HG02981 (cell line): Measurements from ENCODE around the gene UPP2.

Experiments
- ATAC-seq: cut with Tn5 transposase; IDR thresholded peaks from one replicate; pipeline ENCODE4 v1.9.1; 2021; ENCODE audit warnings: mild to moderate bottlenecking, moderate library complexity; ENCODE audit not compliant: unreplicated experiment

The UPP2 gene

DNA sequence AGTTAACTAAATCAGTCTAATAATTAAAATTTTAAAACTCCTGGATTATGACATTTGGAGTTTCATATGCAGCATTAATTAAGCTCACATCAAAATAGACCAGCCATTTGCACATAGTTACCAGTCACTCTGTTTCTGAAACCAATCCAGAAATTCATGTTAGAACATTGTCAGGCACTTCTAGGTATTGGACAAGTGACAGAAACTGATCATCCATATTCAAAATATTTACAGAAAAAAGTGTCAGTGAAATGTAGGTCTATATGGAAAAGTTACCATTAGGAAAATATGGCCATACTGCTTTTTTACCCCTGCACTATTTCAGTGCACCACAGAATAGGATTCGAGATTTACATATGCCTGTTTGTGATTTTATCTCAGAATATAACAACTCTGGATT, 33.4 kb downstream of the UPP2 start:
- ATAC-seq = no peak

DNA sequence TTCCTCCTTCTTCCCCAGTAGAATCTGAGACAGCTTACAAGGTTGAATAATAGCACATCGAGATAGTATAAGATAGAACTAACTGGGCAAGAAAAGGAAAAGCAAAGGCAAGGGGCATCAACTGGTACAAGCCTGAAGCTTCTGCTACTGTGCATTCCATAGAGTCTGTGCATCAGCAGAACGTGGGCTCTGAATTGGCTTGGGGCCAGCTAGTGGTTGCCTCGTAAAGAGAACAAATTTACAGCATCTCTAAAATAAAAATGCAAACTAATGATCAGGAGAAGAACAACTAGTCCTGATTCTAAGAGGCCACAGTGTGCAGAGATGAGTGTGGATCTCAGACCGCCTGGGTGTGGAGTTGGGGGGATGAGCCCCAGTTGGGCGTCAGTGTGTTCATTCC, 36.6 kb downstream of the UPP2 start:
- no peak for ATAC-seq

DNA sequence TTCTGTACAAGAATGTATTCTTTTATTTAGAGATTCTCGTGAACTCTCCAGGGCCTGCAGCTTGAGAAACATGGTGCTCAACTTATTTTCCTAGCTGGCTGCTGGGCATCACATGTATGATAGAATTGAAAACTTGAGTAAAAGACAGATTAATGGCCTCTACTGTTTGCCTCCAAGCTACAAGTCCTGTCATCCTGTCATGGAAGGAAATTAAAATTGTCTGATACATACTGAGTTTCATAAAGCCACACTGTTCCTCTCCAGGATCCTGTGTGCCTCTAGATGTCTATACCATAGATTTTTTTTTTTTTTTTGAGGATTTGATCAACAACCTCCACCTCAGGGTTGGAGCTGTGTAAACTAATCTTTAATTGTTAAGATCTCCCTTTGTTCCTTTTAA, 38.5 kb downstream of the UPP2 start:
- no peak for ATAC-seq

DNA sequence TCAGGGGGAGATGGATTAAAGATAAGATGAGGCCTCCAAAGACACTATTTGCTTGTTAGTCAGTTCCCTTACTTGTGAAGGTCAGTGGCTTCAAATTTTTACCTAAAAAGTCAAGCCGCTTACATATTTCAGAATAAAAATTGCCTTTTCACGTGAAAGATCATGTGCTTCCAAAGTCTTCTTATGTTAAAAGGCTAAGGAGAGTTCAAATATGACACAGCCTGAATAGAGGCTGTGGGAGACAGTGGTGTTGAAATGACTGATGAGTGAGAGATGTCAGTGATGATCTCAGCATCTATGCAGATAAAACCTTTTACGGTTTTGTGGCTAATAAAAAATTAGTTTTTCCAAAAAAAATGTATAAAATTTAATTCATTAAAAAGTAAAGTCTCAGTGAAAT, 40.5 kb downstream of the UPP2 start:
- no peak for ATAC-seq

DNA sequence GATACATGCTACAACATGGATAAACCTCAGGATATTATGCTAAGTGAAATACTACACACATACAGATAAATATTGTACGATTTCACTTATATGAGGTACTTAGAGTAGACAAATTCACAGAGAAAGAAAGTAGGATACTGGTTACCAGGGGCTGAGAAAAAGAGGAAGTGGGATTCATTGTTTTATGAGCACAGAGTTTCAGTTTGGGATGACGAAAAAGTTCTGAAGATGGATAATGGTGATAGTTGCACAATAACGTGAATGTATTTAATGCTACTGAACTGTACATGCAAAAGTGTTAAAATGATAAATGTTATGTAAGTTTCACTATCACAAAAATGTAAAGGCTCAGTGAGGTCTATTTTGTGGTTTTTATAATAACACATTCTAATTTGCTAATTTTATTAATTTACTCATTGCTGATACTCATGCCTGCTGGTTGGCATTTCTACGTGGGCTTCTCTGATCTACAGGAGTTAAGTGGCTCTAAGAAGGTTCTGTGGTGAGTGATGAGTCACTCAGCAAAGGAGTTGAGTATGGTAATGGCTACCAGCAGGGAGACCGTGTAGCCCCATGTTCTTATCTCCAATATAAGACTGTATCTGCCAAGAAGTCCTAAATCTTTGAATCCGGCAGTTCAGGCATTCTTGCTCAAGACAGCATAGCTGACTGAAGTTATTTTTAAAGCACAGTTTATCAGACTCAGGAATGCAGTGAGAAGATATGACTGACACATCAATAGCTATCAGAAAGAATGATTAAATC, 41.1 kb downstream of the UPP2 start:
- no peak for ATAC-seq

DNA sequence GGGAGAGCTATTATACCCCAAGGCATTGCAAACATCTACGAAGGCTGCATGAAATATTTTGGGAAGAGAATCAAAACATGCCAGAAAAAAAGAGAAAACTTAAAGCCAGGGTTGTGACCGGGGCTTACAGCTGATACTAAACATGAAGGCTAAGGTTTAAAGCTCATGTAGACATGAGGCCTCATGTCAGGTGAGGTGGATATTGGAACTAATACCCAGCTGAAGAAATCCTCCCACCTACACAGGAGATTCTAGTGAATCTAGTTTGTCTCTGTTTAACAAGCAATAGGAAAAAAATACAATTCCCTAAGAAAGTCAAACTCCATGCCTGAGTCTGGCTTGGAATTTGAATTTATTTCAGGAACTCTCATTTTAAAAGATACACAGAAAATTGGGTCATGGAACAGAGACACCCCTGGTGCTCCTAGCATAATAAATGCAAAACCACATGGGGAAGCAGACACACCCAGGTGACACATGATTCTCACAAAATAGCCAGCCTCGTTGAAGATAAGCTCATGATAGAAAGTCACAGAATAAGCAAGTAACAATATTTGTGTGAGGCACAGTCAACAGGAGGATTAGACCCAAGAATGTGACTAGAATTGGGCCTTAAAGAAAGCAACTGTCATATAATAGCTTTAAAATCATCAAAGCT, 42.2 kb downstream of the UPP2 start:
- ATAC-seq = no peak

DNA sequence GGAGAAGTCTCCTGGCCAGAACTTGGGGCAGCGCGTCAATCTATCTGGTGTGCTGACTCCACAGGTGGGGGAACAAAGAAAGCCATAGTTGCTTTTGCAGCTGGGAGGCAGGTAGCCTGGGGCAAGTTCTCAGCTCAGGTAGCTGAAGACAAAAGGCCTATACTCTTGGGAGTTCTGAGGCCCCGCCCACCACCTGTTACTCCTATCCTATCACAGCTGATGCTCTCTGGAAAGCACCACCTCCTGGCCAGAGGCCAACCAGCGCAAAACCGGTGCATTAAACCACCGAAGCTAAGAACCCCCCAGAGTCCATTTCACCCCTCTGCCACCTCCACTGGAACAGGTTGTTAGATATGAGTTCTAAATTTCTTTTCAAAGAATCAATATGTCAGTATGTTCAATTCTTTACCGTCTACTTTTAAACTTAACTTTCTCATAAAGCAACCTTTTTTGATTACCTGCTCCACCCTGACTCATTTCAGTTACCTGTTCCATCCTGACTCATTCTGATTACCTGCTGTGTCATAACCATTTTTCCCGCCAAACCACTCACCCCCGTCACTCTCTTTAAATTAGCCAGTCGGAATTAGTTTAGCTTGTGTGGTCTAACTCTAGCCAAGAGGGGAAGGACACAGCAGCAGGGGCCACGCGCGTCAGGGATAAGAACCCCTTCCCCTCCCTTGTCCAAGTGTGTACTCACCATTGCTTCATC, 43.4 kb downstream of the UPP2 start:
- no peak for ATAC-seq

DNA sequence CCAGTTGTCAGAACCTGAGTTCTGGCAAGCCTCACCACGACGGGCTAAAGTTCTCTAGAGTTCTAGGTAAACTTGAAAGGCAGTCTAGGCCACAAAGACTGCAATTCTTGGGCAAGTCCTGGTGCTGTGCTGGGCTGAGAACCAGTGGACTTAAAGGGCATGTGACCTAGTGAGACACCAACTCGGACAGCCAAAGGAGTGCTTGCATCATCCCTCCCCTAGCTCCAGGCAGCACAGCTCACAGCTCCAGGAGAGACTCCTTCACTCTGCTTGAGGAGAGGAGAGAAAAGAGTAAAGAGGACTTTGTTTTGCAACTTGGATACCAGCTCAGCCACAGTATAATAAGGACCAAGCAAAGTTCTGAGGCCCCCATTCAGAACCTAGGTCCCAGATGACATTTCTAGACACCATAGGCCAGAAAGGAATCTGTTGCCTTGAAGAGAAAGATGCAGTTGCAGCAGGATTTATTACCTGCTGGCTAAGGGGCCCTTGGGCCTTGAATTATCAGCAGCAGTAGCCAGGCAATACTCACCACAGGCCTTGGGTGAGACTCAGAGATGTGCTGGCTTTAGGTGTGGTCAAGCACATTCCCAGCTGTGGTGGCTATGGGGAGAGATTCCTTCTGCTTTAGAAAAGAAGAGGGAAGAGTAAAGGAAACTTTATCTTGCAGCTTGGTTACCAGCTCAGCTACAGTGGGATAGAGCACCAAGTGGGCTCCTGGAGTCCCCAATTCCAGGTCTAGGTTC, 51.8 kb downstream of the UPP2 start:
- no peak for ATAC-seq

DNA sequence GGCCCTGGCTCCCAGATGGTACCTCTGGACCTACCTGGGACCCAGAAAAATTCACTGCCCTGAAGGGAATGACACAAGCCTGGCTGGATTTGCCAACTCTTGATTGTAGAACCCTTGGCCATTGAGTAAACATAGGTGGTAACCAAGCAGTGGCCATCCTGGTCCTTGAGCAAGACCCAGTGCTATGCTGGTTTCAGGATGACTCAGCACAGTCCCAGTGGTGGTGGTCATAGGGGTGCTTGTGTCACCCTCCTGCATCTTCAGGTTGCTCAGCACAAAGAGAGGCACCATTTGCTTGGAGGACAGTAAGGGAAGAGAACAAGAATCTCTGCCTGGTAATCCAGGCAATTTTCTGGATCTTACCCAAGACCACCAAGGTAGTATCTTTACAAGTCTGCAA, 52.9 kb downstream of the UPP2 start:
- ATAC-seq = no peak

DNA sequence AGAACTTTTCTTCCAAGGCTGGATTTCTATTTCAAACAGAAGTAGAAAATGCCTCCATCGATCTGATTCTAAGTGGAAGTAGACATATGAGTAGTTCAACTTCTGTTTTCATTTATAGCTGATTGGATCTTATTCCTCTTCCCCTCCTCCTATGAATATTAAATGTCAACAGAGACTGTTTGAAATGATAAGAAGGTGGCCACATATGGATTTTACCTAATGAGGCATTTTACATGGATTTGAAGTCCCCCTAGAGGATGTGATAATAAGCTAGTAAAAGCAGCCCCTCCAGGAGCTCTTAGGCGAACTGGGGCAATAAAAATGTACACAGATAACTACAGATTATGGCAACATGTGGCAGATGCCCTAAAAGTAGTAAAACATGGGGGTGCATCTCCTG, 71.0 kb downstream of the UPP2 start:
- ATAC-seq = no peak

DNA sequence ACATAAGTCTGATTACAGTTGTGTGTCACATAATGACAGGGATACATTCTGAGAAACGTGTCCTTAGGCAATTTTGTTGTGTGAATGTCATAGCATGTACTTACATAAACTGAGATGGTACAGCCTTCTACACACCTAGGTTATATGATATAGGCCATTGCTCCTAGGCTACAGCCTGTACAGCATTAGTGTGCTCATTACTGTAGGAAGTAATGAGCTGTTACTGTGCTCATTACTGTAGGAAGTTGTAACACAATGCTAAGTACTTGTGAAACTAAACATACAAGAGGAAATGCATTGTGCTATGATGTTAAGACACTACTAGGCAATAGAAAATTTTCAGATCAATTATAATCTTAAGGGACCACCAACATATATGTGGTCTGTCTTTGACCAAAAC, 72.8 kb downstream of the UPP2 start:
- no peak for ATAC-seq

DNA sequence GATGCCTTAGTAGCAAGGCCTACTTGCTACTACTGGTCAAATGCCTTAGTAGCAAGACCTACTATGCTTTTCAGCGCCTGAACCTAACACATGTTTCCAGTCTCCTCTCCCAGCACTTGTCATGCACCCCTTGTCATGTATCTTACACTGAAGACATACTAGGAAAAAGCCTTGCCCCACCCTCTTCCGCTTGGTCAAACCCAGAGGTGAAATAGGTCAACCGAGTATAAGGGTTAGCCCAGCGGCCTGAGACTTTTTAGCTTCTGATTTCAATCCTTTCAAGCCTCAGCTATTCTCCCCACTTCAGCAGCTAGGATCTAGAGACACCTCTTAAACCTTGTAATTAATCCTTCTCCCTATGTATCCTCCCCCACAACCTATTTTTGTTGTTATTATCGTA, 73.3 kb downstream of the UPP2 start:
- no peak for ATAC-seq

DNA sequence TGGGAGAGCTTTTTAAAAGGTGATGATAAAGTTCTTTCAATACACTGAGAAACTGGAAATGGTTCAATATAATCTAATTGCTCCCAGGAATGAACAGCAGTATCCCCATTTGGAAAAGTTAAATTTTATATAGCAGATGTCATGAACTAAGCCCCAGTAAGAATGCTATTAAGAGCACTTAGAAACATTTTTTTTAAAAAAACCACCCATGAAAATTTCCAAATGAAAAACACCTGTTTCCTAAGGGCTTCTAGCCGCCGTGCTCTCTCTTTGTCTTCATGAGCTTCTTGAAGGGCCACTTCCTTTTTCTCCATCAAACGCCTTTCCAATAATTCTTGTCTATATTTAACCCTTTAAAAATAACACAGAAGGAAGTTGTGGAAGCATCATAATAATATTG, 77.0 kb downstream of the UPP2 start:
- no peak for ATAC-seq

DNA sequence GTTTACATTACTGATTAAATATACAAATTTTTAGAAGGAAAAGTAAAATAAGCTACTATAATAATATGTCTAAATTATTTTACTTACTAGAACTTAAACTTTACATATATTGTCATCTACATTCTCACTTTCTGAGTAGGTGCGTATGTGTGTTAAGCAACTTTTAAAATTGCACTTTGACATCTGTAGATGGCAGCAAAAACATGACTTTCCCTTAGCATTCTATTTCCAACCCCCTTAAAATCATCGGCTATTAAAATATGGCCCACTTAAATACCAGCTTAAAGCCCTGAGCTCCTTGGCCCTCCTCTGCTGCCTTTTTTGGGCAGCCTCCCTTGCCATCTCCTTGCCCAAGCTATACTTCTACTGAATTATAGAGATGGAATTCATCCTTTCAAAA, 78.0 kb downstream of the UPP2 start:
- ATAC-seq = no peak

DNA sequence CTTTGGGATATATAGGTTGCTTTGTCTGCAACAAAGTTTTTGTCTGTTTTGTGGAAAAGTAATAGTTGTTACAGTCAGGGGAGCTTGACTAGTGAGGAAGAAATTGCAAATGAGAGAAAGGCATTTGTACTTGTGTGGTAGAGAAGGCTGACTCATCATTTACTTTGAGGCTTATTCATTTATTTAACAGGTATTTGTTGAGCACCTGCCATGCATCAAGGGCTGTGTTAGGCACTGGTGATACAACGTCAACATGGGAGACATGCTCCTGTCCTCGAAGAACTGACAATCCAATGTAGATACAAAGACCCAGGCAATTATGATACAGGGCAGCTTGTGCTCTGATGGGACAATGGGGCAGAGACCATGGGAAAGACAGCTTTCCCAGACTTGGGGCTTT, 79.5 kb downstream of the UPP2 start:
- ATAC-seq = no peak

DNA sequence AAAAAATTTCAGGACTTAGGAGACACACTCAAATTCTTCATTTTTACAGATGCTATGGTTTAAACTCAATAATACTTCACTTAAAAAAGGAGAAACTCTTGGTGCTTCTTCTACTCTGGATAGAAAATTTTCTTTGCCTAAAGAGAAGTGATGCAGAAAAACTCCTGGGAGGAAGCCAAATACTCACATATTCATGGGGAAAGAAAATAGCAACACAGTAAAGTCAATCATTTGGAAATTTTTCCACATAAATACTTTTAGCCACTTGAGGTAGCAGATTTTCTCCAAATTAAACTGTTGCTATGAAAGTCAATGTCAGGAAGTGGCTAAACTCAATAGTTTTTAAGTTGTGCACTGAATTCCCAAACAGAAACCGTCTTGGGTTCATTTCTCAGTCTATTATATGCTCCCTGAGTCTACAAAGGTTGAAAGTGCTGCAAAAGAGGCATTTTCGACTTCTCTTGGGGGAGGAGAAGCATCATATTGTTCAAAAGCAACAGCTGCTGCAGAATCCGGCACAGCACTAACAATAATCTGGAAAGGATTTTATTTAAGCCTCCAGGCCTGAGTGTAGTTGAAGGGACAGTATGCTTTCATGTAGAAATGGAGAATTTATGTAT, 81.1 kb downstream of the UPP2 start:
- no peak for ATAC-seq

DNA sequence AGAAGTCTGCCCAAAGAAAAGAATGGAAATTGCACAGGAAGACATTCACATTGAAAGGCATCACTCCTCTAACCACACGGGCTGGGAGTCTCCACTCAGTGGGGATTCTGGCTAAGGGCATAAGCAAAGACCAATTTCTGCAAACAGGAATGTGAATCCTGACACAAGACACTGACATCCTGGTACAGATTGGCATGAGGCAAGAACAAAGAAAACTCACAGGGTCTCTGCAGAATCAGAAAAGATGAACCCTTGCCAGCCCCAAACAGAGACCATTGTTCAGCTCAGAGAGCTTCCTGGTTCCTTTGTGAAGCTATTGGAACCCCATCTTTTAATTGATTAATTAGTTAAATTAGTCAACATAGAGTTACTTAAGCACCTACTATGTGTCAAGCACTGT, 82.3 kb downstream of the UPP2 start:
- ATAC-seq = no peak

DNA sequence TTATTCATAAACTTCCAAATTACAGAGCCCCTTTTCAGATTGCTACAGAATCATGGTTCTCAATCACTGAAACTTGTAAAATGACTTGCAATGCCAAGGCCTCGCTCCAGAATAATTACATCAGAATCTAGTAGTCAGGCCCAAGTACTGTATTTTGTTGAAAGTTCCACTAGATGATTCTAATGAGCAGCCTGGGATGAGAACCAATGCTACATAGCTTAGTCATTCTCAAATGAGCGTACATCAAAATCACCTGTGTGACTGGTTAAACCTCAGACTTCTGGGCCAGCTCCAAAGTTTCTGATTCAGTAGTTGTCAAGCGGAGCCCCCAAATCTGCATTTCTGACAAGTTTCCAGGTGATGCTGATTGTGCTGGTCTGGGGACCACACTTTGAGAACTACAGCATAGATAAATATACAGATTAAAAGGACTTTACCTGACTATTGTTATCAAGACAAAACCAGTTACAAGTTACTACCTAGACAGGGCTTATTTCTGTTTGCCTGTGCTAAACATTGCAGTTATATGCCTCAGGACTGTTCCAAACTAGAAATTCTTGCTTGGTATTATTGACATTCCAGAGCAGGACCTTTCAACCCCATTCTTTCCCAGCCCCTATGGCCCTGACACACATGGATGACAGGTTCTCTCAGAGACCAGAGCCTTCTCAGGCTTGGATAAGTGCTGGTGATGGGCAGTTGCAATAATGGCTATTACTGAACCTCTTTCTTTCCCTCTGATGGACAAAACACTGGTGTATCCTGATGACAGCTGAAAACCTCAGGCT, 83.1 kb downstream of the UPP2 start:
- ATAC-seq = no peak
